GM12878 (cell line): ENCODE results near the gene DYRK1B. TPM values are rescaled to one million over a fixed set of nuclear protein-coding genes. Genes with fewer than 3 reads are reported as not detected.

Source experiments
- ATAC-seq: fragments of 200-7000 bp; cut with Tn5 transposase; 3 replicates; pipeline ENCODE4 v1.9.1; 2020; ENCODE audit warnings: mild to moderate bottlenecking, moderate library complexity
- BruUV-seq: library from RNA; stranded (reverse); fragments of 400-500 nt; replicated peaks from 2 replicates; lab custom pipeline; 2021; lab: Mats Ljungman, UMichigan
- CTCF ChIA-PET: fragments of 300-600 bp; sonication (Branson Sonifier 250); formaldehyde crosslinking; extraction: SDS; loops from one replicate; lab custom pipeline; 2021; ENCODE audit warnings: inconsistent platforms; lab: Yijun Ruan, JAX
- POLR2A ChIA-PET: fragments of 350-600 bp; formaldehyde crosslinking; extraction: SDS; loops from one replicate; lab custom pipeline; 2021; ENCODE audit warnings: inconsistent platforms; lab: Charles Lee
- RAD21 ChIA-PET: fragments of 300-600 bp; sonication (Branson Sonifier 250); formaldehyde crosslinking; loops from one replicate; lab custom pipeline; 2023; ENCODE audit warnings: antibody characterized with exemption; ENCODE audit not compliant: unreplicated experiment; lab: Charles Lee
- SMC1A ChIA-PET: fragments of 300-600 bp; sonication (Branson Sonifier 250); formaldehyde crosslinking; loops from one replicate; lab custom pipeline; 2023; ENCODE audit not compliant: unreplicated experiment, uncharacterized antibody; lab: Charles Lee
- DNase-seq: peaks from one replicate; pipeline ENCODE4 v3.0.0-alpha.2; 2011; ENCODE audit warnings: low read depth, low spot score
- FAIRE-seq: peaks from 3 replicates; lab custom pipeline; 2011; peaks lifted over from hg19 to GRCh38; lab: Jason Lieb, UNC
- H2AFZ ChIP-seq: 2 replicates; pipeline ENCODE4 v1.6.0; 2011; ENCODE audit warnings: low read depth, low read length, control low read depth; ENCODE audit not compliant: control insufficient read depth
- H3K27ac ChIP-seq: 2 replicates; pipeline ENCODE4 v1.5.1; 2011; ENCODE audit warnings: control low read depth; ENCODE audit not compliant: control insufficient read depth, insufficient read depth
- H3K27me3 ChIP-seq, 2 experiments: replicated peaks in 1 of 2; 2 replicates each; pipeline versions ENCODE4 v1.6.0 to v1.6.1; 2011; ENCODE audit warnings: low read length in 1 of 2; ENCODE audit not compliant: control insufficient read depth in 2 of 2, insufficient read depth in 2 of 2
- H3K36me3 ChIP-seq, 2 experiments: 2 replicates each; pipeline ENCODE4 v1.5.1; 2011; ENCODE audit warnings: low read length in 1 of 2; ENCODE audit not compliant: control insufficient read depth in 2 of 2, insufficient read depth in 2 of 2
- H3K4me1 ChIP-seq: 2 replicates; pipeline ENCODE4 v1.6.1; 2011; ENCODE audit warnings: mild to moderate bottlenecking, low read length, moderate library complexity, mixed read lengths; ENCODE audit not compliant: control insufficient read depth, insufficient read depth
- H3K4me2 ChIP-seq: 2 replicates; pipeline ENCODE4 v1.6.0; 2011; ENCODE audit warnings: control low read depth; ENCODE audit not compliant: control insufficient read depth, insufficient read depth
- H3K4me3 ChIP-seq: fragments of 200-600 bp; sonication (generic); 2 replicates; pipeline ENCODE4 v1.5.1; 2016
- H3K79me2 ChIP-seq: 2 replicates; pipeline ENCODE4 v1.6.0; 2011; ENCODE audit warnings: low read length; ENCODE audit not compliant: control insufficient read depth, insufficient read depth
- H3K9ac ChIP-seq: 2 replicates; pipeline ENCODE4 v1.8.0; 2011; ENCODE audit warnings: low read length, control low read depth, mixed read lengths; ENCODE audit not compliant: control insufficient read depth, insufficient read depth
- H3K9me3 ChIP-seq: replicated peaks from 3 replicates; pipeline ENCODE4 v1.5.1; 2011; ENCODE audit warnings: mild to moderate bottlenecking, low read length; ENCODE audit not compliant: control insufficient read depth, insufficient read depth
- H4K20me1 ChIP-seq: 2 replicates; pipeline ENCODE4 v1.6.0; 2011; ENCODE audit not compliant: control insufficient read depth, insufficient read depth
- CREM ChIP-seq: IDR thresholded peaks from 2 replicates; pipeline ENCODE4 v1.6.1; 2014; ENCODE audit warnings: antibody characterized with exemption, low read depth
- CTCF ChIP-seq, 3 experiments: IDR thresholded peaks in 2 of 3; conservative IDR thresholded peaks in 1 of 3; 2 replicates each; pipeline ENCODE4 v1.5.1; 2011; ENCODE audit warnings: low read depth in 3 of 3, low read length in 3 of 3, mild to moderate bottlenecking in 3 of 3, control low read depth in 2 of 3, moderate library complexity in 2 of 3, inconsistent platforms in 1 of 3, mixed read lengths in 1 of 3; ENCODE audit not compliant: control insufficient read depth in 2 of 3, insufficient read depth in 1 of 3; ENCODE audit errors: extremely low read depth in 1 of 3
- EED ChIP-seq: sonication (generic); IDR thresholded peaks from 2 replicates; pipeline ENCODE4 v1.6.1; 2016; ENCODE audit warnings: antibody characterized with exemption, low read depth
- ETV6 ChIP-seq, 2 experiments: fragments of 450-650 bp in 1 of 2; IDR thresholded peaks in 1 of 2; conservative IDR thresholded peaks in 1 of 2; 2 replicates each; pipeline ENCODE4 v1.6.1; 2014; ENCODE audit warnings: antibody characterized with exemption in 1 of 2, borderline replicate concordance in 1 of 2, low read depth in 1 of 2, mild to moderate bottlenecking in 1 of 2, moderate library complexity in 1 of 2
- JUND ChIP-seq: IDR thresholded peaks from 2 replicates; pipeline ENCODE4 v1.6.1; 2012; ENCODE audit warnings: low read depth, mild to moderate bottlenecking, low read length, improper control_type of control experiment, moderate library complexity
- MYB ChIP-seq: fragments of 150-350 bp; IDR thresholded peaks from 2 replicates; pipeline ENCODE4 v1.6.1; 2014; ENCODE audit warnings: mild to moderate bottlenecking, low read depth, low read length, borderline replicate concordance
- NFXL1 ChIP-seq: fragments of 450-650 bp; IDR thresholded peaks from 2 replicates; pipeline ENCODE4 v1.6.1; 2017; ENCODE audit warnings: antibody characterized with exemption, mild to moderate bottlenecking, borderline replicate concordance
- POLR2AphosphoS5 ChIP-seq: IDR thresholded peaks from 2 replicates; pipeline ENCODE4 v1.6.1; 2011; ENCODE audit warnings: mild to moderate bottlenecking, low read length, inconsistent platforms
- RELB ChIP-seq: fragments of 450-650 bp; IDR thresholded peaks from 2 replicates; pipeline ENCODE4 v1.6.1; 2017; ENCODE audit warnings: low read depth, mild to moderate bottlenecking, moderate library complexity
- SMAD1 ChIP-seq: fragments of 450-650 bp; IDR thresholded peaks from 2 replicates; pipeline ENCODE4 v1.6.1; 2018; ENCODE audit warnings: mild to moderate bottlenecking, low read depth; ENCODE audit not compliant: partially characterized antibody
- SPI1 ChIP-seq: IDR thresholded peaks from 2 replicates; pipeline ENCODE4 v1.6.1; 2011; ENCODE audit warnings: low read depth, mild to moderate bottlenecking, low read length, moderate library complexity, borderline replicate concordance; ENCODE audit not compliant: insufficient read depth
- TCF12 ChIP-seq: IDR thresholded peaks from 2 replicates; pipeline ENCODE4 v1.6.1; 2011; ENCODE audit warnings: low read depth, mild to moderate bottlenecking, low read length
- ZBTB40 ChIP-seq: fragments of 450-650 bp; IDR thresholded peaks from 2 replicates; pipeline ENCODE4 v1.6.1; 2016; ENCODE audit warnings: mild to moderate bottlenecking, moderate library complexity, borderline replicate concordance
- ZNF24 ChIP-seq: fragments of 450-650 bp; IDR thresholded peaks from 2 replicates; pipeline ENCODE4 v1.6.1; 2017; ENCODE audit warnings: antibody characterized with exemption, mild to moderate bottlenecking
- ZNF622 ChIP-seq: fragments of 450-650 bp; IDR thresholded peaks from 2 replicates; pipeline ENCODE4 v1.6.1; 2017; ENCODE audit warnings: mild to moderate bottlenecking, inconsistent platforms
- WGBS: methylation state at CpG from one replicate; pipeline ENCODE4 v1.1.6; 2016; ENCODE audit warnings: low lambda C conversion rate; ENCODE audit not compliant: insufficient replicate concordance, insufficient coverage; ENCODE audit errors: missing lambda C conversion rate; 5-methylcytosine and 5-hydroxymethylcytosine counted together
- in situ Hi-C: fragments of 300-500 bp; cut with MboI; formaldehyde crosslinking; loops from 9 replicates; pipeline ENCODE4 v1.14.3; 2018; ENCODE audit warnings: mixed read lengths
- intact Hi-C: fragments of 100-400 bp; cut with micrococcal nuclease; formaldehyde crosslinking; loops from one replicate; pipeline ENCODE4 v1.14.2; 2022; ENCODE audit not compliant: unreplicated experiment
- polyA plus RNA-seq, 11 experiments: library from polyadenylated mRNA; depleted of rRNA in 4 of 11; unstranded in 6 of 11; stranded (reverse) in 5 of 11; fragments of >200 nt; fragmentation: Nextera tagmentation in 4 of 11; fragmentation: Illumina TruSeq in 1 of 11; extraction: Ambion mirVana in 4 of 11; extraction: Trizol in 1 of 11; gene quantifications; 1 replicate in 1 of 11; 2 replicates in 10 of 11; pipeline versions ENCODE4 v1.2.1 to v1.2.3, GENCODE V29; 2011 to 2016; ENCODE audit warnings: inconsistent platforms in 2 of 11, missing spikeins in 2 of 11, low read depth in 1 of 11
- total RNA-seq, 4 experiments: library from RNA; depleted of rRNA in 3 of 4; stranded (reverse); fragments of >200 nt in 3 of 4; fragmentation: Illumina TruSeq in 1 of 4; extraction: Trizol in 1 of 4; gene quantifications; 2 replicates each; pipeline versions ENCODE4 v1.2.1 to v1.2.3, GENCODE V29; 2013 to 2021

DYRK1B gene
- total and polyA plus RNA-seq, 10 of the 15 experiments (the other 5 are each of a cell fraction or from before 2014, with no cell fraction given): 0.07 to 10.2 (median 3.4) TPM; not detected in 1

GRCh38 chr19:39845172-39845571, 11.2 kb upstream of the DYRK1B start:
- POLR2A ChIA-PET: interaction anchor here (0.8 to 5.1 kb wide), 12 partner anchors 9 to 172 kb away, joined by 3 to 34 read pairs (median 6); partner anchors contain the start of genes DYRK1B and PSMC4
- in situ Hi-C loops: no loop called here
- H3K27ac ChIP-seq: peak overlapping the region; percentile 81
- TF ChIP-seq MYB: no peak
- TF ChIP-seq SPI1: 0 out of 2 replicates have a peak, but pooled peaks have one; percentile 26
- TF ChIP-seq EED: no peak
- TF ChIP-seq SMAD1: no peak
- TF ChIP-seq RELB: no peak
- TF ChIP-seq NFXL1: peak; percentile 77; the same call in 1 of the 2 replicates
- no peak for TF ChIP-seq POLR2AphosphoS5
- TF ChIP-seq JUND: no peak
- no peak for TF ChIP-seq CTCF (IDR thresholded peaks at IDR 0.05 in 2 of 3, conservative IDR thresholded peaks at IDR 0.05 in 1 of 3; ENCODE audit: control insufficient read depth in 2 of 3, extremely low read depth in 1 of 3, insufficient read depth in 1 of 3, low read depth in 3 of 3, low read length in 3 of 3)
- TF ChIP-seq CREM: no peak
- no peak for TF ChIP-seq ETV6 (conservative IDR thresholded peaks at IDR 0.05 in 1 of 2, IDR thresholded peaks at IDR 0.05 in 1 of 2; ENCODE audit: borderline replicate concordance in 1 of 2, low read depth in 1 of 2)
- no peak for TF ChIP-seq TCF12
- no peak for TF ChIP-seq ZNF24
- no peak for TF ChIP-seq ZBTB40
- no peak for TF ChIP-seq ZNF622

More at GRCh38 chr19:39845172-39845571, 11.2 kb upstream of the DYRK1B start:
- H2AFZ ChIP-seq: no peak overlapping the region; the same call in 1 of the 2 replicates
- DNase-seq: no peak
- SMC1A ChIA-PET: interaction anchor here (0.7 to 8.8 kb wide), 15 partner anchors 11 to 292 kb away, joined by 3 to 309 read pairs (median 8); partner anchors contain the start of genes DYRK1B and PSMC4
- BruUV-seq: no TSS peak
- peak overlapping the region; percentile 91 for H3K4me2 ChIP-seq
- H3K4me1 ChIP-seq: peaks cover 15% of the 10 kb centered on the region
- H3K9me3 ChIP-seq: no peaks in the 10 kb centered on the region
- H3K79me2 ChIP-seq: peaks cover 64% of the 10 kb centered on the region
- H3K27me3 ChIP-seq: no peaks in the 10 kb centered on the region
- WGBS: 3% methylated on average over 5 of the region's 5 CpGs
- H3K4me3 ChIP-seq: peak overlapping the region; percentile 70
- FAIRE-seq: no peak
- intact Hi-C loops: loop anchor here (2.0 kb wide), 1 partner anchor 78 kb away; no protein-coding TSS in a partner anchor
- RAD21 ChIA-PET: interaction anchor here (0.6 to 8.0 kb wide), 18 partner anchors 11 to 417 kb away, joined by 3 to 271 read pairs (median 3); partner anchors contain the start of genes DYRK1B, PSMC4 and ZNF546
- ATAC-seq: peak; percentile 42
- CTCF ChIA-PET: interaction anchor here (0.6 to 9.1 kb wide), 26 partner anchors 9 to 404 kb away, joined by 3 to 466 read pairs (median 14); partner anchors contain the start of genes DYRK1B, PSMC4 and ZNF780A
- no peaks in the 10 kb centered on the region; the same call in 1 of the 2 replicates for H4K20me1 ChIP-seq
- peak overlapping the region; percentile 96 for H3K9ac ChIP-seq
- peaks cover 1 to 8% of the 10 kb centered on the region in 2 experiments; a peak in 3 of 4 replicates for H3K36me3 ChIP-seq
